Measurements from ENCODE around the gene SMARCA2.

The SMARCA2 gene

DNA sequence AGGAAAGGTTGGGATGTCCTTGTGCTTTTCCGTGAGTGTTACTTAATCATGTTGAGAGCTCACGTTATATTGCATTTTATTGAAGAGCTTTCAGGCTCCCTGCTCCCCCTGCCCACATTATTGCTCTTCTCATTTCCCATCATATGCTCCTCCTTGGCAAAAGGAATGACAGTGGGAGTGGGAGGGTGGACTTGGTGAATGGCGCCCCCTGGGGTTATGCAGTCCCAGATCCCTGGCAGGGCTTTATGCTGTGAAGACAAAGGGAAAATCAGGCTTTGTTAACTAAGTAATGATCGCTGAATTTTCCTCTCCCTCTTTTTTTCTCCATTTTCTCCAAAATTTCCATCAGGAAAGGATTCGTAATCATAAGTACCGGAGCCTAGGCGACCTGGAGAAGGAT lies 166.6 kb downstream of the SMARCA2 start:
- no peak overlapping the region for H3K4me2 ChIP-seq (ENCODE audit: low read depth, low read length)
- no peaks in the 10 kb centered on the region for H3F3A ChIP-seq (ENCODE audit: insufficient read depth, low read length)
- H3K4me1 ChIP-seq (ENCODE audit: low read length): no peaks in the 10 kb centered on the region
- no peak overlapping the region for H3K4me3 ChIP-seq (ENCODE audit: low read length)
- no peaks in the 10 kb centered on the region for H3K27me3 ChIP-seq (replicated peaks; ENCODE audit: insufficient read depth, low read length)
- H3K27ac ChIP-seq (ENCODE audit: low read length): no peak overlapping the region
- H3K79me2 ChIP-seq (ENCODE audit: low read length): no peaks in the 10 kb centered on the region
- no peak for DNase-seq
- no peak for TF ChIP-seq EZH2 (optimal IDR thresholded peaks at IDR 0.05; ENCODE audit: low read depth, low read length)
- TF ChIP-seq, protein P1, sequence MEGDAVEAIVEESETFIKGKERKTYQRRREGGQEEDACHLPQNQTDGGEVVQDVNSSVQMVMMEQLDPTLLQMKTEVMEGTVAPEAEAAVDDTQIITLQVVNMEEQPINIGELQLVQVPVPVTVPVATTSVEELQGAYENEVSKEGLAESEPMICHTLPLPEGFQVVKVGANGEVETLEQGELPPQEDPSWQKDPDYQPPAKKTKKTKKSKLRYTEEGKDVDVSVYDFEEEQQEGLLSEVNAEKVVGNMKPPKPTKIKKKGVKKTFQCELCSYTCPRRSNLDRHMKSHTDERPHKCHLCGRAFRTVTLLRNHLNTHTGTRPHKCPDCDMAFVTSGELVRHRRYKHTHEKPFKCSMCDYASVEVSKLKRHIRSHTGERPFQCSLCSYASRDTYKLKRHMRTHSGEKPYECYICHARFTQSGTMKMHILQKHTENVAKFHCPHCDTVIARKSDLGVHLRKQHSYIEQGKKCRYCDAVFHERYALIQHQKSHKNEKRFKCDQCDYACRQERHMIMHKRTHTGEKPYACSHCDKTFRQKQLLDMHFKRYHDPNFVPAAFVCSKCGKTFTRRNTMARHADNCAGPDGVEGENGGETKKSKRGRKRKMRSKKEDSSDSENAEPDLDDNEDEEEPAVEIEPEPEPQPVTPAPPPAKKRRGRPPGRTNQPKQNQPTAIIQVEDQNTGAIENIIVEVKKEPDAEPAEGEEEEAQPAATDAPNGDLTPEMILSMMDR (IDR thresholded peaks at IDR 0.05; ENCODE audit: low read length): peak; percentile 51
- no peak overlapping the region for H3K9ac ChIP-seq (ENCODE audit: low read length)
- H2AFZ ChIP-seq (ENCODE audit: low read length): no peak overlapping the region
- H3K36me3 ChIP-seq (replicated peaks; ENCODE audit: insufficient read depth, low read length): no peaks in the 10 kb centered on the region; the same call in 1 of the 2 replicates
- no peaks in the 10 kb centered on the region for H3K9me3 ChIP-seq (replicated peaks; ENCODE audit: insufficient read depth, low read length)
- H3K9me2 ChIP-seq (replicated peaks; ENCODE audit: insufficient read depth, low read length): no peaks in the 10 kb centered on the region
- H4K20me1 ChIP-seq (ENCODE audit: insufficient read depth, low read length): no peaks in the 10 kb centered on the region

DNA sequence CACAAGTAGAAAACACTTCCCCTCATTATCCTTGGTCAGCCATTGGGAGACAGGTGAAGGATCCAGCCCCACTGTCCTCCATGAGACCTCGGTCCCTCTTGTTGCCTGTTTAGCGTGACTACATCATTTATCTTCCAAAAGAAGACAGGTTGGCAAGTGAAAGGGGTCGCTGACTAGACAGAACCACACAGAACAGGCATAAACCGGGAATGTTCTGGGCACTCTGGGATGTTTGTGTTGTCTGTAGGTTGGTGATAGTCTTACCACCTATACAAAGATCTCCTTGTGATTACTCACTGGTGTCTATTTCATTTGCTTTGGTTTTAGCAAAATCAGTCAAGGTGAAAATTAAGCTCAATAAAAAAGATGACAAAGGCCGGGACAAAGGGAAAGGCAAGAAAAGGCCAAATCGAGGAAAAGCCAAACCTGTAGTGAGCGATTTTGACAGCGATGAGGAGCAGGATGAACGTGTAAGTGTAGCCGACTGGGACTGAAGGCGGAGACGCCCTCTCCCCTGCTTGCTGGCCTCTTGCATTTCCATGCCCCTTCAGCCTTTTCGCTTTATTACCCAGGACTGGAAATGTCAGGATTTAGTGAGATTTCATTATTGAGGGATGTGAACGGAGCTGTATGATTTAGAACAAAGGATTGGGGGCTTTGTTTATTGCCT lies 175.9 kb downstream of the SMARCA2 start:
- Histone ChIP-seq H3K9me2 (replicated peaks; ENCODE audit: insufficient read depth, low read length) (no peaks in the 10 kb centered on the region), H3K36me3 (replicated peaks; ENCODE audit: insufficient read depth, low read length) (peaks cover 4% of the 10 kb centered on the region; the same call in 1 of the 2 replicates), H3K79me2 (ENCODE audit: low read length) (no peaks in the 10 kb centered on the region), H3K27ac (ENCODE audit: low read length) (no peak overlapping the region), H3K9ac (ENCODE audit: low read length) (no peak overlapping the region), H3K9me3 (replicated peaks; ENCODE audit: insufficient read depth, low read length) (no peaks in the 10 kb centered on the region), H3K27me3 (replicated peaks; ENCODE audit: insufficient read depth, low read length) (no peaks in the 10 kb centered on the region), H2AFZ (ENCODE audit: low read length) (no peak overlapping the region), H3K4me3 (ENCODE audit: low read length) (no peak overlapping the region), H3K4me1 (ENCODE audit: low read length) (no peaks in the 10 kb centered on the region), H3K4me2 (ENCODE audit: low read depth, low read length) (no peak overlapping the region), H4K20me1 (ENCODE audit: insufficient read depth, low read length) (no peaks in the 10 kb centered on the region), H3F3A (ENCODE audit: insufficient read depth, low read length) (no peaks in the 10 kb centered on the region)
- no peak for DNase-seq
- TF ChIP-seq, protein P1 (IDR thresholded peaks at IDR 0.05; ENCODE audit: low read length): no peak
- TF ChIP-seq EZH2 (optimal IDR thresholded peaks at IDR 0.05; ENCODE audit: low read depth, low read length) (no peak), EZH2phosphoT487 (IDR thresholded peaks at IDR 0.05; ENCODE audit: low read length) (no peak)

DNA sequence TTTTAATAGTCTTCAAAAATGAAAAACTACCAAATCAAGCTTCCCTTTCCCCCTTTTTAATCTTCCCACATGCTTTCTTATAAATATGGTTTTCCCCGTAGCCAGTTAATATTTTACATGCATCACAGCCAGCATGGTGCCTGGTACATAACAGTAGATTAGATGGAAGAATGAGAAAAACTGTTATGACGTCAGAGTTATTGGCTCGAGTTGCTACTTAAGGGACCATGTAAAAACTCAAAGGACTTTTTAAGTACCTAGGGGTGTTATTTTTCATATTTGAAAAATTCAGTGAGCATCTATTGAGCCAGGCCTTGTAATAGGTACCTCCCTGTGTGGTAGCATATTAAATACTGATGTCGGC lies 176.4 kb downstream of the SMARCA2 start:
- Histone ChIP-seq H3K9me3 (replicated peaks; ENCODE audit: insufficient read depth, low read length) (no peaks in the 10 kb centered on the region), H3K4me2 (ENCODE audit: low read depth, low read length) (no peak overlapping the region), H3K4me1 (ENCODE audit: low read length) (no peaks in the 10 kb centered on the region), H3K27ac (ENCODE audit: low read length) (no peak overlapping the region), H3F3A (ENCODE audit: insufficient read depth, low read length) (no peaks in the 10 kb centered on the region), H3K4me3 (ENCODE audit: low read length) (no peak overlapping the region), H2AFZ (ENCODE audit: low read length) (no peak overlapping the region), H3K27me3 (replicated peaks; ENCODE audit: insufficient read depth, low read length) (no peaks in the 10 kb centered on the region), H3K79me2 (ENCODE audit: low read length) (no peaks in the 10 kb centered on the region), H3K9me2 (replicated peaks; ENCODE audit: insufficient read depth, low read length) (no peaks in the 10 kb centered on the region), H3K36me3 (replicated peaks; ENCODE audit: insufficient read depth, low read length) (peaks cover 4% of the 10 kb centered on the region; the same call in 1 of the 2 replicates), H3K9ac (ENCODE audit: low read length) (no peak overlapping the region), H4K20me1 (ENCODE audit: insufficient read depth, low read length) (no peaks in the 10 kb centered on the region)
- TF ChIP-seq, protein P1 (IDR thresholded peaks at IDR 0.05; ENCODE audit: low read length): no peak
- TF ChIP-seq EZH2 (optimal IDR thresholded peaks at IDR 0.05; ENCODE audit: low read depth, low read length) (no peak), EZH2phosphoT487 (IDR thresholded peaks at IDR 0.05; ENCODE audit: low read length) (no peak)
- DNase-seq: no peak

All from MM.1S (cell line).